ENCODE data around the gene ACBD6.

Gene ACBD6

DNA sequence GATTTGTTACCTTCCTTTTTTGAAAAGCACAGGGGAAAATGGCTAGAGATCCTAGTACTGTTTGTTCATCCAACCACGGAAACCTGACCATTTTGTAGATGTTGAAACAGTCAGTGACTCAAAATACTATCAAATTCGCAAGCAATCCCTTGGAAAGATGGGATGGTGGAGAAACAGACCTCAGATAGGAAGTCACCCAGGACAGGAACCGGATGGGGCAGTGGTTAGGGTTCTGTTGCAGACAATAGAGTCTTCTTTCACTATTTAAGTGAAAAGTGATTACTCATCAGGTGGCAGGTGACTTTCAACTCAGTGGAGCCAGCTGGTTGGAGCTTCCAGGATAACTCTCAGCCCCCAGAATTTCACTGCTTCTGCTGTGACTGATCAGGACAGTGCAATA lies 255.3 kb downstream of the ACBD6 start:
- H3K27ac ChIP-seq (ENCODE audit: extremely low read depth, low read depth, low read length): no peak overlapping the region
- H3K9me3 ChIP-seq (ENCODE audit: control insufficient read depth, insufficient read depth, low read depth, low read length): no peaks in the 10 kb centered on the region
- TF ChIP-seq ZFP41 (tag by site-specific recombination; IDR thresholded peaks at IDR 0.05; ENCODE audit: borderline replicate concordance) (no peak), YY2 (tag by site-specific recombination; IDR thresholded peaks at IDR 0.05) (no peak), ZXDB (tag by site-specific recombination; IDR thresholded peaks at IDR 0.05) (no peak), ZNF112 (tag by site-specific recombination; IDR thresholded peaks at IDR 0.05) (no peak), ZBTB17 (tag by site-specific recombination; IDR thresholded peaks at IDR 0.05) (no peak), RBAK (tag by site-specific recombination; IDR thresholded peaks at IDR 0.05) (no peak), ZNF155 (tag by site-specific recombination; IDR thresholded peaks at IDR 0.05) (no peak), ZNF354C (tag by site-specific recombination; IDR thresholded peaks at IDR 0.05; ENCODE audit: borderline replicate concordance, low read depth) (no peak), ZNF837 (tag by site-specific recombination; IDR thresholded peaks at IDR 0.05) (no peak), OVOL3 (tag by site-specific recombination; IDR thresholded peaks at IDR 0.05) (no peak), ZNF350 (tag by site-specific recombination; IDR thresholded peaks at IDR 0.05) (no peak), MEIS1 (CRISPR knock-in tag; IDR thresholded peaks at IDR 0.05; ENCODE audit: borderline replicate concordance) (no peak), ZNF24 (tag by site-specific recombination; IDR thresholded peaks at IDR 0.05) (no peak), ZNF544 (tag by site-specific recombination; IDR thresholded peaks at IDR 0.05) (no peak), ZIC2 (tag by site-specific recombination; IDR thresholded peaks at IDR 0.05) (no peak)
- TF ChIP-seq, protein P1, sequence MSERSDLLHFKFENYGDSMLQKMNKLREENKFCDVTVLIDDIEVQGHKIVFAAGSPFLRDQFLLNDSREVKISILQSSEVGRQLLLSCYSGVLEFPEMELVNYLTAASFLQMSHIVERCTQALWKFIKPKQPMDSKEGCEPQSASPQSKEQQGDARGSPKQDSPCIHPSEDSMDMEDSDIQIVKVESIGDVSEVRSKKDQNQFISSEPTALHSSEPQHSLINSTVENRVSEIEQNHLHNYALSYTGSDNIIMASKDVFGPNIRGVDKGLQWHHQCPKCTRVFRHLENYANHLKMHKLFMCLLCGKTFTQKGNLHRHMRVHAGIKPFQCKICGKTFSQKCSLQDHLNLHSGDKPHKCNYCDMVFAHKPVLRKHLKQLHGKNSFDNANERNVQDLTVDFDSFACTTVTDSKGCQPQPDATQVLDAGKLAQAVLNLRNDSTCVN (tag by site-specific recombination; optimal IDR thresholded peaks at IDR 0.05): no peak
- TF ChIP-seq, protein P2, sequence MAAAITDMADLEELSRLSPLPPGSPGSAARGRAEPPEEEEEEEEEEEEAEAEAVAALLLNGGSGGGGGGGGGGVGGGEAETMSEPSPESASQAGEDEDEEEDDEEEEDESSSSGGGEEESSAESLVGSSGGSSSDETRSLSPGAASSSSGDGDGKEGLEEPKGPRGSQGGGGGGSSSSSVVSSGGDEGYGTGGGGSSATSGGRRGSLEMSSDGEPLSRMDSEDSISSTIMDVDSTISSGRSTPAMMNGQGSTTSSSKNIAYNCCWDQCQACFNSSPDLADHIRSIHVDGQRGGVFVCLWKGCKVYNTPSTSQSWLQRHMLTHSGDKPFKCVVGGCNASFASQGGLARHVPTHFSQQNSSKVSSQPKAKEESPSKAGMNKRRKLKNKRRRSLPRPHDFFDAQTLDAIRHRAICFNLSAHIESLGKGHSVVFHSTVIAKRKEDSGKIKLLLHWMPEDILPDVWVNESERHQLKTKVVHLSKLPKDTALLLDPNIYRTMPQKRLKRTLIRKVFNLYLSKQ (tag by site-specific recombination; IDR thresholded peaks at IDR 0.05; ENCODE audit: borderline replicate concordance): no peak
- TF ChIP-seq, protein P3, sequence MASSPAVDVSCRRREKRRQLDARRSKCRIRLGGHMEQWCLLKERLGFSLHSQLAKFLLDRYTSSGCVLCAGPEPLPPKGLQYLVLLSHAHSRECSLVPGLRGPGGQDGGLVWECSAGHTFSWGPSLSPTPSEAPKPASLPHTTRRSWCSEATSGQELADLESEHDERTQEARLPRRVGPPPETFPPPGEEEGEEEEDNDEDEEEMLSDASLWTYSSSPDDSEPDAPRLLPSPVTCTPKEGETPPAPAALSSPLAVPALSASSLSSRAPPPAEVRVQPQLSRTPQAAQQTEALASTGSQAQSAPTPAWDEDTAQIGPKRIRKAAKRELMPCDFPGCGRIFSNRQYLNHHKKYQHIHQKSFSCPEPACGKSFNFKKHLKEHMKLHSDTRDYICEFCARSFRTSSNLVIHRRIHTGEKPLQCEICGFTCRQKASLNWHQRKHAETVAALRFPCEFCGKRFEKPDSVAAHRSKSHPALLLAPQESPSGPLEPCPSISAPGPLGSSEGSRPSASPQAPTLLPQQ (tag by site-specific recombination; IDR thresholded peaks at IDR 0.05): no peak
- no peaks in the 10 kb centered on the region for H3K36me3 ChIP-seq (ENCODE audit: control insufficient read depth in 2 of 2, insufficient read depth in 1 of 2, low read length in 2 of 2)
- H3K4me1 ChIP-seq (ENCODE audit: control insufficient read depth, insufficient read depth, low read length): no peaks in the 10 kb centered on the region
- ChIA-PET CTCF (interaction anchor here (1.1 to 2.3 kb wide), 4 partner anchors 14 to 169 kb away, joined by 3 to 9 read pairs (median 4); no protein-coding TSS in a partner anchor), POLR2A (interaction anchor here (1.1 kb wide), 1 partner anchor 17 kb away, joined by 4 read pairs; the partner anchor contains the start of gene LHX4)
- no peak overlapping the region for H3K4me3 ChIP-seq (ENCODE audit: low read depth, low read length)

DNA sequence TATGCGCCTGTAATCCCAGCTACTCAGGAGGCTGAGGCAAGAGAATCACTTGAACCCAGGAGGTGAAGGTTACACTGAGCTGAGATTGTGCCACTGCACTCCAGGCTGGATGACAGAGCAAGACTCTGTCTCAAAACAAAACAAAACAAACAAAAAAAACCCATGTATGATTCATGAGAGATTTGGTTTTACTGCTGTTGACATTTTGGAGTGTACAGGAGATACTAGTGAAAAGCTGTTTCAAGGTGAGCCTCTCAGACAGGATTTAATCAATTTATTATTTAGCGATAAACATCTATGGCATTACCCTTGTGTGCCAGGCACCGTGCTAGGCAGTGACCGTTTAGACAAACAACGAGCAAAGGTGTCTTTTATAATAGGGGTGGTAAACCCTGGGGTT lies 255.8 kb downstream of the ACBD6 start:
- TF ChIP-seq, protein P4, sequence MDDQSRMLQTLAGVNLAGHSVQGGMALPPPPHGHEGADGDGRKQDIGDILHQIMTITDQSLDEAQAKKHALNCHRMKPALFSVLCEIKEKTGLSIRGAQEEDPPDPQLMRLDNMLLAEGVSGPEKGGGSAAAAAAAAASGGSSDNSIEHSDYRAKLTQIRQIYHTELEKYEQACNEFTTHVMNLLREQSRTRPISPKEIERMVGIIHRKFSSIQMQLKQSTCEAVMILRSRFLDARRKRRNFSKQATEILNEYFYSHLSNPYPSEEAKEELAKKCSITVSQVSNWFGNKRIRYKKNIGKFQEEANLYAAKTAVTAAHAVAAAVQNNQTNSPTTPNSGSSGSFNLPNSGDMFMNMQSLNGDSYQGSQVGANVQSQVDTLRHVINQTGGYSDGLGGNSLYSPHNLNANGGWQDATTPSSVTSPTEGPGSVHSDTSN (CRISPR knock-in tag; IDR thresholded peaks at IDR 0.05): no peak
- TF ChIP-seq, protein P5, sequence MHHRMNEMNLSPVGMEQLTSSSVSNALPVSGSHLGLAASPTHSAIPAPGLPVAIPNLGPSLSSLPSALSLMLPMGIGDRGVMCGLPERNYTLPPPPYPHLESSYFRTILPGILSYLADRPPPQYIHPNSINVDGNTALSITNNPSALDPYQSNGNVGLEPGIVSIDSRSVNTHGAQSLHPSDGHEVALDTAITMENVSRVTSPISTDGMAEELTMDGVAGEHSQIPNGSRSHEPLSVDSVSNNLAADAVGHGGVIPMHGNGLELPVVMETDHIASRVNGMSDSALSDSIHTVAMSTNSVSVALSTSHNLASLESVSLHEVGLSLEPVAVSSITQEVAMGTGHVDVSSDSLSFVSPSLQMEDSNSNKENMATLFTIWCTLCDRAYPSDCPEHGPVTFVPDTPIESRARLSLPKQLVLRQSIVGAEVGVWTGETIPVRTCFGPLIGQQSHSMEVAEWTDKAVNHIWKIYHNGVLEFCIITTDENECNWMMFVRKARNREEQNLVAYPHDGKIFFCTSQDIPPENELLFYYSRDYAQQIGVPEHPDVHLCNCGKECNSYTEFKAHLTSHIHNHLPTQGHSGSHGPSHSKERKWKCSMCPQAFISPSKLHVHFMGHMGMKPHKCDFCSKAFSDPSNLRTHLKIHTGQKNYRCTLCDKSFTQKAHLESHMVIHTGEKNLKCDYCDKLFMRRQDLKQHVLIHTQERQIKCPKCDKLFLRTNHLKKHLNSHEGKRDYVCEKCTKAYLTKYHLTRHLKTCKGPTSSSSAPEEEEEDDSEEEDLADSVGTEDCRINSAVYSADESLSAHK (tag by site-specific recombination; IDR thresholded peaks at IDR 0.05): peak; percentile 70; the same call in 1 of the 2 replicates
- TF ChIP-seq ZNF558 (tag by site-specific recombination; IDR thresholded peaks at IDR 0.05) (no peak), YY1 (tag by site-specific recombination; IDR thresholded peaks at IDR 0.05) (no peak), ZNF624 (tag by site-specific recombination; IDR thresholded peaks at IDR 0.05) (no peak), ZNF549 (tag by site-specific recombination; IDR thresholded peaks at IDR 0.05) (no peak), GLIS2 (tag by site-specific recombination; IDR thresholded peaks at IDR 0.05) (no peak), ZBTB21 (tag by site-specific recombination; IDR thresholded peaks at IDR 0.05) (no peak)
- Histone ChIP-seq H3K27ac (ENCODE audit: extremely low read depth, low read depth, low read length) (no peak overlapping the region), H3K36me3 (ENCODE audit: control insufficient read depth in 2 of 2, insufficient read depth in 1 of 2, low read length in 2 of 2) (no peaks in the 10 kb centered on the region), H3K4me3 (ENCODE audit: low read depth, low read length) (no peak overlapping the region), H3K9me3 (ENCODE audit: control insufficient read depth, insufficient read depth, low read depth, low read length) (no peaks in the 10 kb centered on the region), H3K4me1 (ENCODE audit: control insufficient read depth, insufficient read depth, low read length) (no peaks in the 10 kb centered on the region)
- ChIA-PET CTCF (interaction anchor here (1.1 to 1.5 kb wide), 3 partner anchors 15 to 167 kb away, joined by 3 to 5 read pairs (median 3); no protein-coding TSS in a partner anchor), POLR2A (interaction anchor here (1.1 kb wide), 1 partner anchor 16 kb away, joined by 4 read pairs; the partner anchor contains the start of gene LHX4)

Measured in HEK293 (cell line).